IMR-90 (cell line): ENCODE results near the gene SYNPO2. TPM values are rescaled to one million over a fixed set of nuclear protein-coding genes. Genes with fewer than 3 reads are reported as not detected.

Source experiments
- ATAC-seq: fragments of 200-7000 bp; cut with Tn5 transposase; 2 replicates; pipeline ENCODE4 v1.9.1; 2020; ENCODE audit warnings: low read depth, mild to moderate bottlenecking, moderate library complexity
- BruUV-seq: library from RNA; stranded (reverse); fragments of 400-500 nt; replicated peaks from 2 replicates; lab custom pipeline; 2021; lab: Mats Ljungman, UMichigan
- CTCF ChIA-PET: fragments of 300-600 bp; formaldehyde crosslinking; extraction: SDS; loops from one replicate; lab custom pipeline; 2021; ENCODE audit warnings: antibody characterized with exemption; lab: Yijun Ruan, JAX
- POLR2A ChIA-PET: fragments of 300-600 bp; sonication (Branson Sonifier 250); formaldehyde crosslinking; loops from one replicate; lab custom pipeline; 2022; ENCODE audit warnings: antibody characterized with exemption; ENCODE audit not compliant: unreplicated experiment; lab: Charles Lee
- DNase-seq: peaks from one replicate; pipeline ENCODE4 v3.0.0; 2013
- H2AFZ ChIP-seq: replicated peaks from 2 replicates; pipeline ENCODE3; 2013; ENCODE audit warnings: low read length, mild to moderate bottlenecking; ENCODE audit not compliant: poor library complexity
- H2AK5ac ChIP-seq: 2 replicates; pipeline ENCODE4 v1.6.1; 2013; ENCODE audit warnings: low read depth, low read length, inconsistent platforms
- H2AK9ac ChIP-seq: replicated peaks from 2 replicates; pipeline ENCODE3; 2013; ENCODE audit warnings: mild to moderate bottlenecking, low read depth, low read length, moderate library complexity; ENCODE audit not compliant: poor library complexity
- H2BK120ac ChIP-seq: 2 replicates; pipeline ENCODE4 v1.6.1; 2013; ENCODE audit warnings: low read depth, low read length, inconsistent platforms
- H2BK15ac ChIP-seq: 3 replicates; pipeline ENCODE4 v1.6.1; 2013; ENCODE audit warnings: low read depth, low read length, inconsistent platforms
- H2BK20ac ChIP-seq: 2 replicates; pipeline ENCODE4 v1.6.1; 2013; ENCODE audit warnings: low read depth, mild to moderate bottlenecking, inconsistent platforms, low read length, moderate library complexity
- H2BK5ac ChIP-seq: 2 replicates; pipeline ENCODE4 v1.6.1; 2013; ENCODE audit warnings: mild to moderate bottlenecking, low read depth, low read length, inconsistent platforms; ENCODE audit not compliant: poor library complexity, severe bottlenecking
- H3K14ac ChIP-seq: replicated peaks from 2 replicates; pipeline ENCODE4 v1.6.1; 2013; ENCODE audit warnings: low read depth, low read length, inconsistent platforms
- H3K18ac ChIP-seq: 2 replicates; pipeline ENCODE4 v1.6.1; 2013; ENCODE audit warnings: low read depth, low read length, control low read depth
- H3K23ac ChIP-seq: 2 replicates; pipeline ENCODE4 v1.6.1; 2013; ENCODE audit warnings: low read depth, low read length, inconsistent platforms
- H3K27ac ChIP-seq: 2 replicates; pipeline ENCODE4 v1.5.1; 2013; ENCODE audit warnings: mild to moderate bottlenecking, control low read depth, low read length; ENCODE audit not compliant: insufficient read depth
- H3K27me3 ChIP-seq: 2 replicates; pipeline ENCODE4 v1.6.1; 2013; ENCODE audit warnings: low read length; ENCODE audit not compliant: control insufficient read depth, insufficient read depth
- H3K36me3 ChIP-seq: 2 replicates; pipeline ENCODE4 v1.6.1; 2013; ENCODE audit warnings: low read length, mixed read lengths; ENCODE audit not compliant: control insufficient read depth, insufficient read depth
- H3K4ac ChIP-seq: 2 replicates; pipeline ENCODE4 v1.6.1; 2013; ENCODE audit warnings: low read depth, low read length, inconsistent platforms
- H3K4me1 ChIP-seq: 2 replicates; pipeline ENCODE4 v1.6.1; 2013; ENCODE audit warnings: low read length, mixed read lengths; ENCODE audit not compliant: control insufficient read depth, insufficient read depth
- H3K4me2 ChIP-seq: 2 replicates; pipeline ENCODE4 v1.6.1; 2013; ENCODE audit warnings: low read depth, mild to moderate bottlenecking, control low read depth, low read length, moderate library complexity
- H3K4me3 ChIP-seq: 2 replicates; pipeline ENCODE4 v1.5.1; 2013; ENCODE audit warnings: low read depth, mild to moderate bottlenecking, control low read depth, low read length, moderate library complexity; ENCODE audit not compliant: insufficient read depth
- H3K56ac ChIP-seq: 2 replicates; pipeline ENCODE4 v1.6.1; 2013; ENCODE audit warnings: low read length, inconsistent platforms; ENCODE audit not compliant: insufficient read depth; ENCODE audit errors: extremely low read depth
- H3K79me1 ChIP-seq, 2 experiments: 2 replicates each; pipeline ENCODE4 v1.6.1; 2013; ENCODE audit warnings: low read length in 2 of 2, inconsistent platforms in 1 of 2, low read depth in 1 of 2
- H3K9ac ChIP-seq: 2 replicates; pipeline ENCODE4 v1.6.1; 2013; ENCODE audit warnings: low read depth, low read length, control low read depth
- H3K9me1 ChIP-seq: 2 replicates; pipeline ENCODE4 v1.6.1; 2013; ENCODE audit warnings: low read length, inconsistent platforms; ENCODE audit not compliant: insufficient read depth
- H3K9me3 ChIP-seq: 2 replicates; pipeline ENCODE4 v1.6.1; 2013; ENCODE audit warnings: low read length; ENCODE audit not compliant: control insufficient read depth, insufficient read depth
- H4K20me1 ChIP-seq: 2 replicates; pipeline ENCODE4 v1.6.1; 2013; ENCODE audit warnings: low read length, inconsistent platforms; ENCODE audit not compliant: insufficient read depth
- H4K5ac ChIP-seq: 2 replicates; pipeline ENCODE4 v1.6.1; 2013; ENCODE audit warnings: mild to moderate bottlenecking, low read depth, low read length, control low read depth
- H4K8ac ChIP-seq, 2 experiments: 2 replicates each; pipeline ENCODE4 v1.6.1; 2013; ENCODE audit warnings: low read depth in 2 of 2, low read length in 2 of 2, control low read depth in 1 of 2, inconsistent platforms in 1 of 2
- H4K91ac ChIP-seq: 2 replicates; pipeline ENCODE4 v1.6.1; 2013; ENCODE audit warnings: low read depth, low read length, inconsistent platforms; ENCODE audit not compliant: insufficient read depth
- CTCF ChIP-seq: conservative IDR thresholded peaks from 2 replicates; pipeline ENCODE4 v1.5.1; 2012; ENCODE audit warnings: mild to moderate bottlenecking, low read depth, low read length, improper control_type of control experiment
- MAFK ChIP-seq: IDR thresholded peaks from 2 replicates; pipeline ENCODE4 v1.6.1; 2012; ENCODE audit warnings: low read depth, low read length, improper control_type of control experiment
- MAZ ChIP-seq: IDR thresholded peaks from 2 replicates; pipeline ENCODE4 v1.6.1; 2012; ENCODE audit warnings: low read depth, mild to moderate bottlenecking, low read length, improper control_type of control experiment, moderate library complexity, borderline replicate concordance
- NFE2L2 ChIP-seq: fragments of 150-350 bp; IDR thresholded peaks from 2 replicates; pipeline ENCODE4 v1.6.1; 2016; ENCODE audit warnings: low read depth, mild to moderate bottlenecking, low read length
- POLR2A ChIP-seq: IDR thresholded peaks from 2 replicates; pipeline ENCODE4 v1.6.1; 2012; ENCODE audit warnings: mild to moderate bottlenecking, low read depth, low read length
- RAD21 ChIP-seq: IDR thresholded peaks from 2 replicates; pipeline ENCODE4 v1.6.1; 2012; ENCODE audit warnings: low read length, improper control_type of control experiment
- RCOR1 ChIP-seq: IDR thresholded peaks from 2 replicates; pipeline ENCODE4 v1.6.1; 2012; ENCODE audit warnings: mild to moderate bottlenecking, low read length, improper control_type of control experiment; ENCODE audit not compliant: insufficient replicate concordance
- SMC3 ChIP-seq: fragments of 150-350 bp; IDR thresholded peaks from 2 replicates; pipeline ENCODE4 v1.6.1; 2016; ENCODE audit warnings: low read depth, mild to moderate bottlenecking, antibody characterized with exemption, low read length, moderate library complexity
- USF2 ChIP-seq: fragments of 150-350 bp; IDR thresholded peaks from 2 replicates; pipeline ENCODE4 v1.6.1; 2017; ENCODE audit warnings: mild to moderate bottlenecking, antibody characterized with exemption, low read length, low read depth
- WGBS, 2 experiments: methylation state at CpG; one replicate each; pipeline versions ENCODE4 v1.1.5 to v1.1.7; 2013; ENCODE audit warnings: missing lambda C conversion rate in 2 of 2; ENCODE audit not compliant: insufficient read length in 1 of 2; ENCODE audit errors: extremely low coverage in 2 of 2; 5-methylcytosine and 5-hydroxymethylcytosine counted together
- dilution Hi-C: fragments of 300-500 bp; cut with HindIII; formaldehyde crosslinking; loops from one replicate; pipeline ENCODE4 v1.14.3; 2018; ENCODE audit warnings: low sequenced_read_pairs; ENCODE audit not compliant: unreplicated experiment
- in situ Hi-C: fragments of 300-500 bp; cut with MboI; formaldehyde crosslinking; loops from 3 replicates; pipeline ENCODE4 v1.14.3; 2019; ENCODE audit warnings: low sequenced_read_pairs, inconsistent platforms, mixed read lengths
- intact Hi-C: fragments of 100-400 bp; cut with micrococcal nuclease; formaldehyde crosslinking; loops from 2 replicates; pipeline ENCODE4 v1.10.0; 2022
- polyA plus RNA-seq, 3 experiments: library from polyadenylated mRNA; depleted of rRNA; stranded (reverse); fragments of >200 nt; gene quantifications; 2 replicates each; pipeline ENCODE4 v1.2.3, GENCODE V29; 2012; ENCODE audit warnings: low replicate concordance in 1 of 3
- total RNA-seq: library from RNA; depleted of rRNA; stranded (reverse); fragments of >200 nt; gene quantifications from 2 replicates; pipeline ENCODE4 v1.2.3, GENCODE V29; 2012
- TF ChIP-seq, protein P1 (sequence below): fragments of 150-350 bp; IDR thresholded peaks from 2 replicates; pipeline ENCODE4 v1.6.1; 2016; ENCODE audit warnings: low read depth, mild to moderate bottlenecking, low read length, moderate library complexity, borderline replicate concordance

SYNPO2 gene
- total and polyA plus RNA-seq, 2 of the 4 experiments (the other 2 are of a cell fraction), result 0.99 to 1.8 TPM

GRCh38 chr4:118939169-118939783 lies 50.6 kb downstream of the SYNPO2 start:
- in situ Hi-C loops (no loop called here), intact Hi-C loops (no loop called here), dilution Hi-C loops (no loop called here)
- H4K8ac ChIP-seq, result no peak overlapping the region
- no peak overlapping the region for H2AK9ac ChIP-seq
- no peak overlapping the region for H2AFZ ChIP-seq
- H3K4me2 ChIP-seq, result no peak overlapping the region
- H3K18ac ChIP-seq, result no peak overlapping the region
- H3K4ac ChIP-seq, result no peak overlapping the region
- H2BK120ac ChIP-seq, result no peak overlapping the region
- H2BK5ac ChIP-seq, result no peak overlapping the region
- no peaks in the 10 kb centered on the region for H3K9me3 ChIP-seq
- H3K36me3 ChIP-seq, result no peaks in the 10 kb centered on the region
- no peak overlapping the region for H3K27ac ChIP-seq
- H4K20me1 ChIP-seq, result no peaks in the 10 kb centered on the region
- ATAC-seq (no peak), DNase-seq (no peak)
- no TSS peak for BruUV-seq
- H3K4me1 ChIP-seq, result peaks cover 4% of the 10 kb centered on the region
- no peak overlapping the region for H3K9ac ChIP-seq
- no peaks in the 10 kb centered on the region; the same call in 1 of the 2 replicates for H3K27me3 ChIP-seq
- ChIA-PET POLR2A (no interaction called here), CTCF (interaction anchor here (0.8 kb wide), 1 partner anchor 151 kb away, joined by 4 read pairs; no protein-coding TSS in a partner anchor)
- no peak overlapping the region for H3K56ac ChIP-seq
- TF ChIP-seq RAD21 (no peak), USF2 (no peak), POLR2A (no peak), SMC3 (no peak), CTCF (no peak), RCOR1 (no peak), MAZ (no peak), NFE2L2 (no peak), MAFK (no peak)
- TF ChIP-seq, protein P1, sequence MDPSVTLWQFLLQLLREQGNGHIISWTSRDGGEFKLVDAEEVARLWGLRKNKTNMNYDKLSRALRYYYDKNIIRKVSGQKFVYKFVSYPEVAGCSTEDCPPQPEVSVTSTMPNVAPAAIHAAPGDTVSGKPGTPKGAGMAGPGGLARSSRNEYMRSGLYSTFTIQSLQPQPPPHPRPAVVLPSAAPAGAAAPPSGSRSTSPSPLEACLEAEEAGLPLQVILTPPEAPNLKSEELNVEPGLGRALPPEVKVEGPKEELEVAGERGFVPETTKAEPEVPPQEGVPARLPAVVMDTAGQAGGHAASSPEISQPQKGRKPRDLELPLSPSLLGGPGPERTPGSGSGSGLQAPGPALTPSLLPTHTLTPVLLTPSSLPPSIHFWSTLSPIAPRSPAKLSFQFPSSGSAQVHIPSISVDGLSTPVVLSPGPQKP, result no peak
- H3K23ac ChIP-seq, result no peak overlapping the region
- no peak overlapping the region for H3K4me3 ChIP-seq
- no peak overlapping the region for H2BK20ac ChIP-seq
- H3K14ac ChIP-seq, result no peak overlapping the region
- H4K5ac ChIP-seq, result no peak overlapping the region
- 0 out of 2 replicates have a peak, but pooled peaks cover 2% of the 10 kb centered on the region for H3K9me1 ChIP-seq
- H3K79me1 ChIP-seq, result no peaks in the 10 kb centered on the region
- H4K91ac ChIP-seq, result no peak overlapping the region
- no peak overlapping the region for H2AK5ac ChIP-seq
- H2BK15ac ChIP-seq, result no peak overlapping the region
- WGBS, 2 experiments, result 88% methylated on average over 3 of the region's 10 CpGs; no CpG with 5 or more reads in 1 of the 2 experiments
